Measurements from ENCODE around the gene OR52N5. TPM values are rescaled to one million over a fixed set of nuclear protein-coding genes. Genes with fewer than 3 reads are reported as not detected.

OR52N5 gene
- total RNA-seq (2021; fragmentation: NEBNext Ultra II Directional; extraction: Animal tissue kit (Norgen Biotek cat#: 25700)): not detected
- long read RNA-seq: 0 reads

- Mint-ChIP-seq H3K9me3 (no peaks in the 10 kb centered on the region), H3K27ac (no peak within 1 kb of the TSS), H3K4me3 (no peak within 1 kb of the TSS), H3K27me3 (ENCODE audit: insufficient read depth) (peaks cover 4% of the 10 kb centered on the region), H3K4me1 (ENCODE audit: low read depth) (no peaks in the 10 kb centered on the region), H3K36me3 (ENCODE audit: low read depth) (no peaks in the 10 kb centered on the region)
- no peak for TF ChIP-seq CTCF (IDR thresholded peaks at IDR 0.05)
- DNase-seq: no peak
Measured at GRCh38 chr11:5783255-5783654, at the start of gene OR52N5. Gene OR52N5, minus strand, starts transcription at chr11:5783355. Its CDS starts 4,721 bp downstream, at chr11:5778634.

GRCh38 chr11:5831196-5831829 is 48.2 kb upstream of the OR52N5 start:
- Mint-ChIP-seq H3K27ac (no peak overlapping the region), H3K36me3 (ENCODE audit: low read depth) (no peaks in the 10 kb centered on the region), H3K9me3 (no peaks in the 10 kb centered on the region; the same call in 1 of the 2 replicates), H3K4me3 (no peak overlapping the region), H3K4me1 (ENCODE audit: low read depth) (no peaks in the 10 kb centered on the region), H3K27me3 (ENCODE audit: insufficient read depth) (no peaks in the 10 kb centered on the region)
- TF ChIP-seq CTCF (IDR thresholded peaks at IDR 0.05): no peak
- no peak for DNase-seq

GRCh38 chr11:5818245-5818886 is 35.2 kb upstream of the OR52N5 start:
- H3K4me1 Mint-ChIP-seq (ENCODE audit: low read depth): 0 out of 2 replicates have a peak, but pooled peaks cover 4% of the 10 kb centered on the region
- no peaks in the 10 kb centered on the region for H3K27me3 Mint-ChIP-seq (ENCODE audit: insufficient read depth)
- H3K4me3 Mint-ChIP-seq: peak overlapping the region; percentile 57
- DNase-seq: no peak
- H3K36me3 Mint-ChIP-seq (ENCODE audit: low read depth): no peaks in the 10 kb centered on the region
- H3K9me3 Mint-ChIP-seq: no peaks in the 10 kb centered on the region
- TF ChIP-seq CTCF (IDR thresholded peaks at IDR 0.05): no peak
- no peak overlapping the region for H3K27ac Mint-ChIP-seq

GRCh38 chr11:5815534-5815933 is 32.4 kb upstream of the OR52N5 start:
- no peak for DNase-seq
- TF ChIP-seq CTCF (IDR thresholded peaks at IDR 0.05): no peak
- Mint-ChIP-seq H3K36me3 (ENCODE audit: low read depth) (no peaks in the 10 kb centered on the region), H3K4me1 (ENCODE audit: low read depth) (0 out of 2 replicates have a peak, but pooled peaks cover 4% of the 10 kb centered on the region), H3K27me3 (ENCODE audit: insufficient read depth) (peaks cover 2% of the 10 kb centered on the region; the same call in 1 of the 2 replicates), H3K27ac (no peak overlapping the region), H3K9me3 (no peaks in the 10 kb centered on the region), H3K4me3 (no peak overlapping the region)

GRCh38 chr11:5809905-5810795 is 27.0 kb upstream of the OR52N5 start:
- Mint-ChIP-seq H3K4me3 (no peak overlapping the region), H3K27me3 (ENCODE audit: insufficient read depth) (peaks cover 16% of the 10 kb centered on the region), H3K9me3 (no peaks in the 10 kb centered on the region), H3K36me3 (ENCODE audit: low read depth) (no peaks in the 10 kb centered on the region), H3K27ac (no peak overlapping the region), H3K4me1 (ENCODE audit: low read depth) (peaks cover 16% of the 10 kb centered on the region)
- no peak for DNase-seq
- no peak for TF ChIP-seq CTCF (IDR thresholded peaks at IDR 0.05)
